ACC112 (cell line): Measurements from ENCODE around the gene C19orf44.

Experiments used
- H2AFZ ChIP-seq: fragments of 200-600 bp; sonication (generic); one replicate; pipeline ENCODE4 v1.6.0; 2017; ENCODE audit warnings: antibody characterized with exemption, low read length; ENCODE audit not compliant: unreplicated experiment
- H3K27ac ChIP-seq: fragments of 200-600 bp; sonication (generic); 2 replicates; pipeline ENCODE4 v1.5.1; 2014; ENCODE audit warnings: low read depth, mild to moderate bottlenecking, antibody characterized with exemption, low read length, moderate library complexity
- H3K27me3 ChIP-seq: fragments of 200-600 bp; sonication (generic); 2 replicates; pipeline ENCODE4 v1.6.1; 2014; ENCODE audit warnings: mild to moderate bottlenecking, antibody characterized with exemption, low read length, moderate library complexity, mixed read lengths; ENCODE audit not compliant: insufficient read depth
- H3K36me3 ChIP-seq: fragments of 200-600 bp; sonication (generic); 2 replicates; pipeline ENCODE4 v1.6.1; 2016; ENCODE audit warnings: mild to moderate bottlenecking, antibody characterized with exemption, low read length, moderate library complexity, mixed read lengths; ENCODE audit not compliant: insufficient read depth
- H3K4me1 ChIP-seq: fragments of 200-600 bp; sonication (generic); one replicate; pipeline ENCODE4 v1.6.1; 2016; ENCODE audit warnings: low read length, mixed read lengths; ENCODE audit not compliant: insufficient read depth, unreplicated experiment, control insufficient read depth
- H3K4me3 ChIP-seq: fragments of 200-600 bp; sonication (generic); 2 replicates; pipeline ENCODE4 v1.5.1; 2014; ENCODE audit warnings: mild to moderate bottlenecking, low read depth, low read length
- H3K79me2 ChIP-seq: fragments of 200-600 bp; sonication (generic); one replicate; pipeline ENCODE4 v1.6.0; 2016; ENCODE audit warnings: low read length; ENCODE audit not compliant: control insufficient read depth, unreplicated experiment, insufficient read depth

C19orf44 gene

DNA sequence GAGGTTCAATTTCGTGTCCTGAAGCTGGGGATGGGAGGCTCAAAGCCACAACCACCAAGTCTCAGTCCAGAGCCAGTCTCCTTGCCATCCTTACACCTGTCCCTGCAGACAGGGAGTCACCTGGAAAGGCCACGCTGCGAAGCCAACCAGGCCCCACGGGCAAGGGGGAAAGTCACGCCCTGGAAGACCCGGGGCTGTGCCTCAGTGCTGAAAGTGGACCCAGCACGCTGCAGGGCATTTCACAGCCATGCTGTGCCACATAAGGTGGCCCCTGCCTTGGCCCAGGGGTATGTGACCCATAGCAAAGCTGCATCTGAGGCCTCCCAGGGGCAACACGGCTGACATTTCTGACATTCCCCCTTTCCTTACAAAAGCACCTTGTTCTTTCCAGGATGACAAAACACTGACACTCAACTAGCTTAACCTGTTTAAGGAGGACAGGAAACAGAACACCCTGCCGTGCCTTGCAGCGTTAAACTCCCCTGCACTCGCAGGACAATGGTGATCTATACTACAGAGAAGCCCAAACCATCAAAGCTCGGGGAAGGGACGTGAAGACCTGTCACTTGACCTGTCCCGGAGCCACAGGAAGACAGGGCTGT lies 31.2 kb downstream of the C19orf44 start:
- no peaks in the 10 kb centered on the region for H3K4me1 ChIP-seq
- H3K79me2 ChIP-seq: no peaks in the 10 kb centered on the region
- H2AFZ ChIP-seq: no peak overlapping the region
- H3K4me3 ChIP-seq: no peak overlapping the region
- H3K27ac ChIP-seq: no peak overlapping the region
- no peaks in the 10 kb centered on the region for H3K27me3 ChIP-seq
- H3K36me3 ChIP-seq: 0 out of 2 replicates have a peak, but pooled peaks cover 3% of the 10 kb centered on the region

DNA sequence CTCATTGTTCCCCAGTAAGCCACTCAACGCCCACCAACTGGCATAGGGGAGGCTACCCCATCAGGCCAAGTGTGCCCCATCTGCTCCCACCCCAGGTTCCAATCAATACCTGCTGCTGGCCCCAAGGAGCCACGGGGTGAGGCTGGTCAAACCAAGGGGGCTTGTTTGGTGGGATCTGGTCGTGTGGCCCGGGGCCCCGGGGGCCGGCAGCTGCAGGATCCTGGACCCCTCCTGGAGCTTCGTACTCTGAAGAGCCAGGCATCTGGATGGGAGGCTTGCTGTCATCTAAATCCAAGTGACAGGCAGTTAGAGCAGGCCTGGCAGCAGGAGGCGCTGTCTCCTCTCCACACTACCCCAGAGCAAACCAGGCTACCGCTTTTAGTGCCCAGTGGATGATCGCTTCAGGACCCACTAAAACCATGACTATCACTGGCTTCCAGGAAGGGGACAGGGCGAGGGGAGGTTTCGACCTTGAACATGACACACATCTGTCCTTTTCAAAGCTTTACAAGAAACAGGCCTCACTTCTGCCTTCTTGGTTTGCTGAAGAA lies 31.9 kb downstream of the C19orf44 start:
- Histone ChIP-seq H3K27me3 (no peaks in the 10 kb centered on the region), H3K4me1 (no peaks in the 10 kb centered on the region), H3K79me2 (no peaks in the 10 kb centered on the region), H2AFZ (no peak overlapping the region), H3K27ac (no peak overlapping the region), H3K36me3 (0 out of 2 replicates have a peak, but pooled peaks cover 3% of the 10 kb centered on the region), H3K4me3 (no peak overlapping the region)

DNA sequence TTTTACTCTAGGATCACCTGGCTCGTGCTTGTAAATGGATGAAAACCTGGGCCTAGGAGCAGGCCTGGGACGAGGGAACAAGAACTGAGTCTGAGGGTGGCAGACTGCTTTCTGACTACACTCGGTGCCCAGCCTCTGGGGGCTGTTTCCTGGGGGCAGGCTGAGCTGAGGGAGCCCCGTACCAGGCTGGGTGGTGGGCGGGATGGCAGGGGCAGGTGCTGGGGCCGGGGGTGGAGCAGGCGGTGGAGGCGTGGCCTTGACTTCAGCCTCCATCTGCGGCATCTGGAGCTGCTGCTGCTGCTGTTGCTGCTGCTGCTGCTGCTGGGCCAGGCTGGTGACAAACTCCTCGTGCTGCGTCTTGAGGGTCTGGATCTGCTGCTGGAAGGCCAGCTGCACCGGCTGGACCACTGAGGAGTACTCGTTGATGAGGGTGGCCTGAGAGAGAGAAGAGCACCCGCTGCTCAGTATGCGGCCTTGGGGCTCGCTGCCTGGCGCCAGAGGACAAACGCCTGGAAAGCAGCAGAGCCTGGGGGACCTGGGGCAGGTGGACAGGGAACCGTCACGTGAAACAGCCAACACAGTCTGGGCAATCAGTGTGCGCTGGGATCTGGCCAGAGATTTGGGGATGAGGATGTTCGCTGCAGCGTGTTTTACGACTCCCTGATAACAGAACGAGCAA lies 33.4 kb downstream of the C19orf44 start:
- H2AFZ ChIP-seq: no peak overlapping the region
- H3K36me3 ChIP-seq: 0 out of 2 replicates have a peak, but pooled peaks cover 3% of the 10 kb centered on the region
- H3K4me3 ChIP-seq: no peak overlapping the region
- no peaks in the 10 kb centered on the region for H3K79me2 ChIP-seq
- H3K27ac ChIP-seq: no peak overlapping the region
- no peaks in the 10 kb centered on the region for H3K4me1 ChIP-seq
- H3K27me3 ChIP-seq: no peaks in the 10 kb centered on the region

DNA sequence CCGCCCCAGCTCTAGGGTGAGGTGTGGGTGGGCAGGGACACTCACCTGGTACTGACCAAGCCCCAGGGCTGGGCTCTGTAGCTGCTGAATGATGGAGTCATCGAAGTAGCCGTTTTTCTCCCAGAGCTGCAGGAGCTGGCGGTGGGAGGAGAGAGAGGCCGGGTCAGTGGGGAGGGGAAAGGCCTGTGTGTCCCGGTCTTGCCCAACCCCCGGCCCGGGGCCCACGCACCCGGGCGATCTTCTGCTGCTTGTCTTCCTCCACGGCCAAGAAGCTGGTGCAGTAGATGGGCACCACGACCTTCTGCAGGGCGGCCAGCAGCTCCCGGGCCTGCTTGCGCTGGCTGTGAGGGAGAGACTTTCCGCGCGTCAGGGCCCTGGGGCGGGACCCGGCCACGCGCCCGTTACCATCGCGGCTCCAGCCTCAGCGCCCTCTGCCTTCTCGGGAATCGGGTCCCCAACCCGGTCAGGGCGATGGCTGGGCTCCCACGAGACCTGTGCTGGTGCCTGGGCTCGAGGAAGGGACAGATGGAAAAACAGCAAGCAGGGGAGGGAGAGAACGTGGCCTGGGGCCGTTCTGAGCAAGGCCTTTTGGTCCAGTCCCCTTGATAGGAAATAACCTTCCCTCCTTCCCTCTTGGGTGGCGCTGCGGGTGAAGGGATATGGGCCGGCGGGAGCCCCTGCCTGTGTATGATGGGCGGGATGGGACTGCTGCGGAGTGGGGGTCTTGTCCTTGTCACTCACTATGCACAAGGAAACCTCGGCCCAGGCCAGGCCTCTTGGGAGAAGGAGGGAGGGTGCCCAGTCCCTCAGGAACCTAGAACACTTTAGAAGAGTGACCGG lies 34.6 kb downstream of the C19orf44 start:
- H3K27me3 ChIP-seq: no peaks in the 10 kb centered on the region
- H3K27ac ChIP-seq: no peak overlapping the region
- no peak overlapping the region for H2AFZ ChIP-seq
- peaks cover 4% of the 10 kb centered on the region for H3K79me2 ChIP-seq
- H3K4me1 ChIP-seq: no peaks in the 10 kb centered on the region
- no peak overlapping the region for H3K4me3 ChIP-seq
- 0 out of 2 replicates have a peak, but pooled peaks cover 3% of the 10 kb centered on the region for H3K36me3 ChIP-seq

DNA sequence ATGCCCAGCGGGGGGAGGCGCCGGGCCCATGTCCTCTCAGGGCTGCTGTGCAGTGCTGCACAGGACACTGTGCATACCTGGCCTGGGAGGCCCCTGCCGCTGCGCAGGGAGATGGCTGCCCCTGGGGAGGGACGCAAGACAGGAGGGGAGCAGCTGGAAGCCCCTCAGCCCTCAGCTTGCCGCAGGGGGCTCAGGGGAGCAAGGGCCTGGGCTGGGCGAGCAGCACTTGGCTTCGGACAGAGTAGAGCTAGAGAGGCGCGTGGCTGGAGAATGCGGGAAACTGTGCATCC lies 35.1 kb downstream of the C19orf44 start:
- peaks cover 10% of the 10 kb centered on the region for H3K79me2 ChIP-seq
- H3K27ac ChIP-seq: no peak overlapping the region
- no peaks in the 10 kb centered on the region for H3K27me3 ChIP-seq
- no peak overlapping the region for H2AFZ ChIP-seq
- H3K4me3 ChIP-seq: no peak overlapping the region
- H3K36me3 ChIP-seq: 0 out of 2 replicates have a peak, but pooled peaks cover 3% of the 10 kb centered on the region
- H3K4me1 ChIP-seq: no peaks in the 10 kb centered on the region

DNA sequence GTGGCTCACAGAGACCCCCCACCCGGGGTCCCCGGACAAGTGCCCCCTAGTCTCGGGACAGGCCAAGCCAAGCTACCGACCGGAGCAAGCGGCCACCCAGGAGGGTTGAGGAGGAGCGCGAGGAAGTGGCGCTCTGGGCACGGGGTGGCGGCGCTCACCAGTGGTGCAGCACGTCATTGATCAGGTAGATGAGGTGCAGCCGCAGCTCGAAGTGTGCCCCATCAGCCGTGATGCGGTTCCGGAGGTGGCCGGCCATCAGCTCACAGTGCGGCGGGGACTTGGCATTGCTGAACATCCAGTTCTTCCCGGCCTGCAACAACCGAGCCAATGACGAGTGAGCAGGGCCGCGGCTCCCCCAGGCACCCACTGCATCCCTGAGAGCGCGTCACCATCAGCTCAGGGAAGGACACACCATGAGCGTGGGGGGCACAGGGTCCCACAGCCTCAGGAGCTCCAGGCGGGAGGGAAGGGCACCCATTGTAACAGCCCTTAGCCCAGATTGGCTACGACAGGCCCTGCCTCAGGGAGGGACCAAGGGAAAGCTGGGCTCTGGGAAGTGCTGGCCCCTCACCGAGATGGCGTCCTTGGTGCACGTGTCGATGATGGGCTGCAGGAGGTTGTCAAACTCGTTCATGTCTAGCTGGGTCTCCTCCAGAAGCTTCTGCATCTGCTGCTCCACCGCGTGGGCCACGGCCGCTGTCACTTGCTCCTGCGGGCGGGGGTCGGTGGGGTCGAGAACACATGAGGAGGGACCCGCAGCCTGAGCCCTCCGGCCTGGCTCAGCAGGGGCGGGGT lies 36.4 kb downstream of the C19orf44 start:
- Histone ChIP-seq H3K36me3 (0 out of 2 replicates have a peak, but pooled peaks cover 3% of the 10 kb centered on the region), H2AFZ (no peak overlapping the region), H3K27me3 (no peaks in the 10 kb centered on the region), H3K4me3 (no peak overlapping the region), H3K4me1 (no peaks in the 10 kb centered on the region), H3K27ac (no peak overlapping the region), H3K79me2 (peaks cover 22% of the 10 kb centered on the region)

DNA sequence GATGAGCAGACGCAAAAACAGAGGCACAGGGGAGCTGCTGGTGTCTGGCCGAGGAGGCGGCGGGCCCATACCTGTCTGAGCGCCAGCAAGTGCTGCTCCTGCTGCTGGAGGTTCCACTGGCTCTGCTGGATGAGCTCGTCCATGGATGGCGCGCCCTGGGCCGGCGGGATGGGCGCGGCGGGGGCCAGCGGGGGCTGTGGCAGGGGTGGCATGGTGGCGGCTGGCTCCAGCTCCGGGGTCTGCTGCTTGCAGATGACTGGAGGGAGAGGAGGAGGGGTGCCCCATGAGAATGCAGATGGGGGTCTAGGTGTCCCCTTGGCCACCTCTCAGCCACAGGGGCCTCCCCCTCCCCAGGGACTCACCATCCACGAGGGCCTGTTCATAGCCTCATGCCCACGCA lies 39.2 kb downstream of the C19orf44 start:
- Histone ChIP-seq H2AFZ (no peak overlapping the region), H3K27me3 (no peaks in the 10 kb centered on the region), H3K79me2 (peaks cover 45% of the 10 kb centered on the region), H3K36me3 (no peaks in the 10 kb centered on the region), H3K27ac (no peak overlapping the region), H3K4me1 (no peaks in the 10 kb centered on the region), H3K4me3 (no peak overlapping the region)

DNA sequence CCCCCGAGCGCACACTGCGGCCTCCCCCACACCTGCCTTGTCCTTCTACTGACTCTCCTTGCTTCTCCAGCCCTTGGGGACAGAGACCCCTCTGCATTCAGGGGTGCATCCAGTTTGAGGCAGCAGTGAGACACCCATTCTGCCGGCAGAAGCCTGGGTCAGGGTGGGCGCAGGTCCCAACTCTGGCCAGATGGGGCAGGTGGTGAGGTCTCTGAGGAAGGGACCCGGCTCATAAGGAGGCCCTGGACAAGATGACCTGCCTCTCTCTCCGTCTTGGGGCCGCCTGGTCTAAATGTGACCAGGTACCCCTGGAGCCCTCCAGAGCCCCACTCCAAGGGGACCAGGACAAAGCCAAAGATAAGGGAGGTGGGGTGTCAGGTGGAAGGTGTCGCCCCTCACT lies 39.9 kb downstream of the C19orf44 start:
- H2AFZ ChIP-seq: no peak overlapping the region
- H3K27ac ChIP-seq: no peak overlapping the region
- H3K79me2 ChIP-seq: peaks cover 53% of the 10 kb centered on the region
- peaks cover 4% of the 10 kb centered on the region for H3K4me1 ChIP-seq
- no peak overlapping the region for H3K4me3 ChIP-seq
- H3K36me3 ChIP-seq: no peaks in the 10 kb centered on the region
- H3K27me3 ChIP-seq: no peaks in the 10 kb centered on the region

DNA sequence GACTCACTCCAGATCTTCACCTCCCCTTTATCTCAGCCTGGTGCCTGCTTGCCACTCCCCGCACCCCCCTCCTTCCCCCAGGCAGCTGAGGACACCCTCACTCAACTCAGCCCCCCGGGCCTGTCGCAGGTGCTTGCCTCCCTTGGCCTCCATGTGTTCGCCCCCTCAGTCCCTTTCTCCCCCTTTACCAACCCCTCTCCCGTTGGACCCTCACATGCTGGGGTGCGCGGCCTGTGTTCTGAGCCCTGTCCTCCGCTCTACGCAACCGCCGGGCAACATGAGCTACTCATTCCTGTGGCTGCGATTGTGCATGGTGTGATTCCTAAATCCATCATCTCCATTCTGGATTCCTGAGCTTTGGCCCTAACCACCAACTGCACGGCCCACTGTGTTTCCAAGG lies 40.9 kb downstream of the C19orf44 start:
- H3K36me3 ChIP-seq: no peaks in the 10 kb centered on the region

DNA sequence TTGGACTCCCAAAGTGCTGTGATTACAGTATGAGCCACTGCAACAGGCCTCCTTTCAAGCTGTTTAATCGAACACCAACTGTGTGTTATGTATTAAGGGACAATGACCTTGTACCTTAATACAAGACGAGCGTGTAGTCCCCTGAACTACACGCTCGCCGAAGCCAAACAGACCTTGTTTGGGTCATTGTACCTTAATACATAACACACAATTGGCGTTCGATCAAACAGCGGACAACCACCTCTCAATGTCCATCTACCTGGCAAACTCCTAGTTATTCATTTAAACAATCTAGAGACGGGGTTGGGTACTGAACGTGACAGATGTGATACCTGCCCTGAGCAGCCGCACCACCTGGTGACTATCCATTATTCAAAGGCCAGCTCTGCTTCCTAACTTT lies 44.8 kb downstream of the C19orf44 start:
- peaks cover 72% of the 10 kb centered on the region for H3K79me2 ChIP-seq
- H3K4me1 ChIP-seq: peaks cover 9% of the 10 kb centered on the region

More for the DNA sequence above, 40.9 kb downstream of the C19orf44 start:
- H3K27me3 ChIP-seq: no peaks in the 10 kb centered on the region
- H2AFZ ChIP-seq: no peak overlapping the region
- H3K27ac ChIP-seq: no peak overlapping the region
- H3K4me3 ChIP-seq: no peak overlapping the region
- peaks cover 62% of the 10 kb centered on the region for H3K79me2 ChIP-seq
- peaks cover 6% of the 10 kb centered on the region for H3K4me1 ChIP-seq

More for the DNA sequence above, 44.8 kb downstream of the C19orf44 start:
- Histone ChIP-seq H3K27me3 (no peaks in the 10 kb centered on the region), H3K27ac (0 out of 2 replicates have a peak overlapping the region, but pooled peaks have one; percentile 81), H3K4me3 (peak overlapping the region; percentile 95), H3K36me3 (no peaks in the 10 kb centered on the region), H2AFZ (no peak overlapping the region)
